ENCODE results near the gene SEMA3E.
"Not testable (repeated sequence)": the region's sequence is repeated elsewhere in the genome, so short reads cannot be mapped to it uniquely, and the experiment has no call there.

Gene SEMA3E

GRCh38 chr7:83648464-83649241 is at the start of gene SEMA3E:
SEMA3E (minus strand) TSS chr7:83649139.
- DNase-seq, result no peak

- DNase-seq, result no peak
Measured at GRCh38 chr7:83697804-83698530, 49.0 kb upstream of the SEMA3E start.

GRCh38 chr7:83696101-83696500 is 47.2 kb upstream of the SEMA3E start:
- no peak for DNase-seq

- no peak for DNase-seq
Measured at GRCh38 chr7:83695128-83695960, 46.4 kb upstream of the SEMA3E start.

GRCh38 chr7:83693256-83693655 is 44.3 kb upstream of the SEMA3E start:
- no peak for DNase-seq

- DNase-seq, result no peak
Measured at GRCh38 chr7:83691095-83691494, 42.2 kb upstream of the SEMA3E start.

- DNase-seq, result no peak
Measured at GRCh38 chr7:83689855-83690254, 40.9 kb upstream of the SEMA3E start.

GRCh38 chr7:83686416-83686815 is 37.5 kb upstream of the SEMA3E start:
- DNase-seq, result no peak

- DNase-seq, result no peak
Measured at GRCh38 chr7:83684928-83685327, 36.0 kb upstream of the SEMA3E start.

GRCh38 chr7:83681200-83681778 is 32.4 kb upstream of the SEMA3E start:
- DNase-seq, result no peak

- no peak for DNase-seq
Measured at GRCh38 chr7:83677180-83677866, 28.4 kb upstream of the SEMA3E start.

- DNase-seq, result not testable (repeated sequence)
Measured at GRCh38 chr7:83673291-83673690, 24.4 kb upstream of the SEMA3E start.

- no peak for DNase-seq
Measured at GRCh38 chr7:83672157-83672556, 23.2 kb upstream of the SEMA3E start.

GRCh38 chr7:83663131-83663530 is 14.2 kb upstream of the SEMA3E start:
- DNase-seq, result no peak

GRCh38 chr7:83658126-83658525 is 9.2 kb upstream of the SEMA3E start:
- no peak for DNase-seq

- DNase-seq, result no peak
Measured at GRCh38 chr7:83655951-83656556, 7.1 kb upstream of the SEMA3E start.

- no peak for DNase-seq
Measured at GRCh38 chr7:83652481-83652880, 3.5 kb upstream of the SEMA3E start.

GRCh38 chr7:83649701-83650100 is 762 bp upstream of the SEMA3E start:
- DNase-seq, result no peak

- DNase-seq, result no peak
Measured at GRCh38 chr7:83646027-83646426, 2.9 kb downstream of the SEMA3E start.

GRCh38 chr7:83643739-83644138 is 5.2 kb downstream of the SEMA3E start:
- DNase-seq, result peak; percentile 10

- DNase-seq, result no peak
Measured at GRCh38 chr7:83643012-83643411, 5.9 kb downstream of the SEMA3E start.
